K562 (cell line): Measurements from ENCODE around the gene MLST8. TPM values are rescaled to one million over a fixed set of nuclear protein-coding genes. Genes with fewer than 3 reads are reported as not detected.

Source experiments
- ATAC-seq: fragments of 200-7000 bp; cut with Tn5 transposase; 3 replicates; pipeline ENCODE4 v1.9.1; 2020; ENCODE audit warnings: moderate library complexity
- BruUV-seq: library from RNA; stranded (reverse); fragments of 400-500 nt; replicated peaks from 2 replicates; lab custom pipeline; 2021; lab: Mats Ljungman, UMichigan
- CTCF ChIA-PET: fragments of 300-600 bp; formaldehyde crosslinking; extraction: SDS; loops from one replicate; lab custom pipeline; 2021; ENCODE audit warnings: low intra/inter-chr PET ratio; lab: Yijun Ruan, JAX
- POLR2A ChIA-PET: fragments of 300-600, 350-650 bp; sonication (Branson Sonifier 250); formaldehyde crosslinking; extraction: SDS; loops from one replicate; lab custom pipeline; 2021; ENCODE audit warnings: antibody characterized with exemption, inconsistent platforms; lab: Yijun Ruan, JAX
- DNase-seq, 4 experiments: peaks; one replicate each; pipeline versions ENCODE4 v3.0.0 to v3.0.0-alpha.2; 2011 to 2018; ENCODE audit warnings: low spot score in 3 of 4, mixed read lengths in 3 of 4; ENCODE audit errors: extremely low read depth in 1 of 4
- FAIRE-seq: peaks from 2 replicates; lab custom pipeline; 2011; peaks lifted over from hg19 to GRCh38; lab: Jason Lieb, UNC
- H2AFZ ChIP-seq: 2 replicates; pipeline ENCODE4 v1.6.0; 2011; ENCODE audit warnings: low read depth, low read length, control low read depth, inconsistent platforms
- H3K27ac ChIP-seq: fragments of 200-600 bp; 3 replicates; pipeline ENCODE4 v1.8.0; 2011; ENCODE audit warnings: low read depth, mild to moderate bottlenecking, control low read depth, inconsistent platforms, low read length, moderate library complexity, mixed read lengths; ENCODE audit errors: extremely low read depth
- H3K27me3 ChIP-seq, 2 experiments: fragments of 300-600 bp in 1 of 2; 2 replicates in 1 of 2; 3 replicates in 1 of 2; pipeline versions ENCODE4 v1.6.0 to v1.8.0; 2011; ENCODE audit warnings: inconsistent platforms in 2 of 2, low read length in 2 of 2, mild to moderate bottlenecking in 1 of 2, mixed read lengths in 1 of 2, moderate library complexity in 1 of 2; ENCODE audit not compliant: control insufficient read depth in 2 of 2, insufficient read depth in 2 of 2
- H3K36me3 ChIP-seq: fragments of 300-600 bp; 3 replicates; pipeline ENCODE4 v1.8.0; 2011; ENCODE audit warnings: mild to moderate bottlenecking, low read length, inconsistent platforms; ENCODE audit not compliant: control insufficient read depth, insufficient read depth
- H3K4me1 ChIP-seq, 2 experiments: fragments of 200-600 bp in 1 of 2; replicated peaks in 1 of 2; 2 replicates in 1 of 2; 3 replicates in 1 of 2; pipeline versions ENCODE4 v1.5.1 to v1.8.0; 2011; ENCODE audit warnings: inconsistent platforms in 2 of 2, low read length in 2 of 2, mild to moderate bottlenecking in 1 of 2, mixed read lengths in 1 of 2, moderate library complexity in 1 of 2; ENCODE audit not compliant: control insufficient read depth in 2 of 2, insufficient read depth in 2 of 2
- H3K4me2 ChIP-seq: 2 replicates; pipeline ENCODE4 v1.6.1; 2011; ENCODE audit warnings: low read length, control low read depth, inconsistent platforms, mixed read lengths; ENCODE audit not compliant: insufficient read depth
- H3K4me3 ChIP-seq: fragments of 200-600 bp; sonication (generic), shearing (Covaris generic); 2 replicates; pipeline ENCODE4 v1.5.1; 2016; ENCODE audit warnings: control low read depth, inconsistent platforms
- H3K79me2 ChIP-seq: fragments of 200-600 bp; 3 replicates; pipeline ENCODE4 v1.8.0; 2011; ENCODE audit warnings: low read length, inconsistent platforms; ENCODE audit not compliant: control insufficient read depth, insufficient read depth
- H3K9ac ChIP-seq, 2 experiments: 2 replicates each; pipeline versions ENCODE4 v1.6.0 to v1.6.1; 2011; ENCODE audit warnings: low read depth in 2 of 2, low read length in 2 of 2, control low read depth in 1 of 2, inconsistent platforms in 1 of 2, mild to moderate bottlenecking in 1 of 2, mixed read lengths in 1 of 2; ENCODE audit not compliant: insufficient read depth in 1 of 2
- H3K9me1 ChIP-seq: one replicate; pipeline ENCODE4 v1.6.0; 2011; ENCODE audit warnings: inconsistent platforms, mild to moderate bottlenecking, low read length, moderate library complexity; ENCODE audit not compliant: control insufficient read depth, insufficient read depth
- H3K9me3 ChIP-seq: replicated peaks from 2 replicates; pipeline ENCODE4 v1.5.1; 2011; ENCODE audit warnings: low read depth, low read length, inconsistent platforms; ENCODE audit not compliant: control insufficient read depth, insufficient read depth
- H4K20me1 ChIP-seq: replicated peaks from 2 replicates; pipeline ENCODE4 v1.6.1; 2011; ENCODE audit warnings: low read length, inconsistent platforms, mixed read lengths; ENCODE audit not compliant: control insufficient read depth, insufficient read depth
- CBX3 ChIP-seq, 2 experiments: IDR thresholded peaks; 1 replicate in 1 of 2; 2 replicates in 1 of 2; pipeline ENCODE4 v1.6.1; 2012; ENCODE audit warnings: inconsistent platforms in 2 of 2, low read length in 2 of 2, borderline replicate concordance in 1 of 2, control low read depth in 1 of 2
- CEBPG ChIP-seq, 3 experiments: fragments of 200-800 bp in 1 of 3; sonication (Bioruptor generic) in 1 of 3; sonication (generic) in 1 of 3; formaldehyde crosslinking in 1 of 3; IDR thresholded peaks in 2 of 3; conservative IDR thresholded peaks in 1 of 3; 2 replicates each; pipeline versions ENCODE4 v1.6.1 to v1.8.0; 2016 to 2022; ENCODE audit warnings: missing compliant biosample characterization in 2 of 3, missing genetic modification characterization in 2 of 3, mild to moderate bottlenecking in 1 of 3, missing genetic modification reagents in 1 of 3
- E4F1 ChIP-seq: fragments of 250-450 bp; sonication (Bioruptor Pico); IDR thresholded peaks from 2 replicates; pipeline ENCODE4 v1.5.0; 2021; ENCODE audit warnings: mild to moderate bottlenecking, borderline replicate concordance
- EGR1 ChIP-seq: fragments of 450-650 bp; conservative IDR thresholded peaks from 2 replicates; pipeline ENCODE4 v1.6.1; 2017; ENCODE audit warnings: mild to moderate bottlenecking
- ID3 ChIP-seq, 2 experiments: fragments of 250-450 bp in 1 of 2; fragments of 450-650 bp in 1 of 2; sonication (Bioruptor Pico) in 1 of 2; IDR thresholded peaks; 2 replicates each; pipeline versions ENCODE4 v1.6.1 to v1.8.0; 2016 to 2021; ENCODE audit warnings: mild to moderate bottlenecking in 2 of 2, moderate library complexity in 2 of 2, missing compliant biosample characterization in 1 of 2, missing genetic modification characterization in 1 of 2
- KAT7 ChIP-seq: sonication (generic); formaldehyde crosslinking; IDR thresholded peaks from 2 replicates; pipeline ENCODE4 v1.8.0; 2022; ENCODE audit warnings: missing genetic modification reagents, mild to moderate bottlenecking, borderline replicate concordance
- NR4A1 ChIP-seq, 2 experiments: fragments of 250-450 bp in 1 of 2; fragments of 450-650 bp in 1 of 2; sonication (Bioruptor Pico) in 1 of 2; IDR thresholded peaks; 2 replicates each; pipeline versions ENCODE4 v1.4.0 to v1.6.1; 2016 to 2020; ENCODE audit warnings: mild to moderate bottlenecking in 2 of 2, missing compliant biosample characterization in 1 of 2, missing genetic modification characterization in 1 of 2, moderate library complexity in 1 of 2
- POLR2AphosphoS5 ChIP-seq: IDR thresholded peaks from 2 replicates; pipeline ENCODE4 v1.6.1; 2011; ENCODE audit warnings: mild to moderate bottlenecking, low read depth, low read length, moderate library complexity; ENCODE audit not compliant: control insufficient read depth, insufficient read depth
- PREB ChIP-seq: sonication (generic); formaldehyde crosslinking; IDR thresholded peaks from 2 replicates; pipeline ENCODE4 v1.8.1; 2023; ENCODE audit warnings: mild to moderate bottlenecking, missing genetic modification reagents
- PURB ChIP-seq: sonication (generic); formaldehyde crosslinking; IDR thresholded peaks from 2 replicates; pipeline ENCODE4 v1.9.0; 2021; ENCODE audit warnings: low read depth, mild to moderate bottlenecking, missing genetic modification reagents
- ZBTB8A ChIP-seq: fragments of 450-650 bp; IDR thresholded peaks from 2 replicates; pipeline ENCODE4 v1.6.1; 2018; ENCODE audit warnings: mild to moderate bottlenecking, moderate library complexity; ENCODE audit not compliant: partially characterized antibody
- ZNF354B ChIP-seq: fragments of 250-450 bp; sonication (Bioruptor Pico); IDR thresholded peaks from 2 replicates; pipeline ENCODE4 v1.4.0; 2020
- WGBS: fragments of 100-300 bp; shearing (Covaris generic); methylation state at CpG from one replicate; pipeline ENCODE4 v1.1.6; 2016; ENCODE audit warnings: low coverage, mixed read lengths; ENCODE audit not compliant: insufficient coverage; ENCODE audit errors: missing lambda C conversion rate; 5-methylcytosine and 5-hydroxymethylcytosine counted together
- in situ Hi-C: fragments of 300-500 bp; cut with MboI; formaldehyde crosslinking; loops from 4 replicates; pipeline ENCODE4 v1.15.0; 2018; ENCODE audit warnings: inconsistent platforms, mixed read lengths
- intact Hi-C: fragments of 100-400 bp; cut with micrococcal nuclease; formaldehyde crosslinking; loops from 2 replicates; pipeline ENCODE4 v1.14.2; 2022
- polyA plus RNA-seq, 8 experiments: library from polyadenylated mRNA; depleted of rRNA in 4 of 8; stranded (reverse) in 5 of 8; unstranded in 3 of 8; fragments of >200 nt; fragmentation: Nextera tagmentation in 2 of 8; fragmentation: Illumina TruSeq in 1 of 8; extraction: Ambion mirVana in 2 of 8; extraction: Trizol in 1 of 8; gene quantifications; 2 replicates each; pipeline versions ENCODE4 v1.2.1 to v1.2.3, GENCODE V29; 2011 to 2014; ENCODE audit warnings: inconsistent platforms in 1 of 8, missing spikeins in 1 of 8
- total RNA-seq, 7 experiments: library from RNA; depleted of rRNA in 6 of 7; stranded (reverse); fragments of >200 nt in 6 of 7; fragmentation: Illumina TruSeq in 2 of 7; extraction: Trizol in 2 of 7; gene quantifications; 2 replicates each; pipeline versions ENCODE4 v1.2.1 to v1.2.3, GENCODE V29; 2011 to 2021; ENCODE audit warnings: low replicate concordance in 1 of 7
- TF ChIP-seq, protein P1 (sequence below): sonication (generic); formaldehyde crosslinking; IDR thresholded peaks from 2 replicates; pipeline ENCODE4 v1.8.0; 2022; ENCODE audit warnings: mild to moderate bottlenecking, missing genetic modification reagents

The MLST8 gene
- total and polyA plus RNA-seq, 9 of the 15 experiments (the other 6 are each of a cell fraction or from before 2014, with no cell fraction given), result 1.5 to 116 (median 43.3) TPM

DNA sequence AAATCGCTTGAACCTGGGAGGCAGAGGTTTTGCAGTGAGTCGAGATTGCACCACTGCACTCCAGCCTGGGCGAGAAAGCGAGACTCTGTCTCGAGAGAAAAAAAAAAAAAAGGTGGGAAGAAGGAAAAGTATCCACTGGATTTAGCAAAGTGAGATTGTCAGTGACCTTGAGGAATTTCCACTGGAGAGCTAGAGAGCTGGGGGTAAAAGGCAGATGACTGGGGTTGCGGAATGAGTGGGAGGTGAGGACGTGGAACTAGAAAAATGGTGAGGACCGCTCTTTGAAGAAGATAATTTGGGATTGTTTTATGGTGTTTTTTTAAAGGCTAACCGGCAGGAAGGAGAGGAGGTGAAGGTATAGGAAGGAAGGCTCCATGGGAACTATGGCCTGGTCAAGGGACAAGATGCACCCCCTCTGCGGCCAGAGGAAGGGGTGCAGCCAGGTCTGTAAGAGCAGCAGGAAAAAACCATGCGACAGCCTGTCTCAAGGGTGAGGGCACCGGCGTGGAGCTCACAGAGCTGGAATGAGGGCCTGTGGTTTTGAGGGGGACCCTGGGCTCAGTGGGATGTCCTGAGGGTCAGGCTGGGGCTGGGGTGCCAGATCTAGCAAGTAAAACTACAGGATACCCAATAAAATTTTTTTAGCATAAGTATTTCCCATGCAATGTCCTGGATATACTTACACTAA lies 694 bp upstream of the MLST8 start:
- peak overlapping the region; percentile 92 to 96 for H3K9ac ChIP-seq
- H3K9me1 ChIP-seq, result no peaks in the 10 kb centered on the region
- FAIRE-seq (peak; percentile 56), ATAC-seq (peak; percentile 8), DNase-seq (peak; percentile 42 to 53 (median 42))
- ChIA-PET POLR2A (interaction anchor here (0.5 to 1.4 kb wide), 5 partner anchors 10 to 71 kb away, joined by 3 to 15 read pairs (median 3); partner anchors contain the start of gene TRAF7), CTCF (no interaction called here)
- H4K20me1 ChIP-seq, result no peaks in the 10 kb centered on the region; the same call in 1 of the 2 replicates
- TSS peak; percentile 81 for BruUV-seq
- H3K79me2 ChIP-seq, result peaks cover 34% of the 10 kb centered on the region
- peaks cover 9 to 57% of the 10 kb centered on the region in 2 experiments; a peak in 4 of 5 replicates for H3K4me1 ChIP-seq
- peaks cover 30% of the 10 kb centered on the region; the same call in 1 of the 3 replicates for H3K36me3 ChIP-seq
- WGBS, result 51% methylated on average over 9 of the region's 13 CpGs
- peak overlapping the region; percentile 100 for H2AFZ ChIP-seq
- peak overlapping the region; percentile 84 for H3K4me3 ChIP-seq
- H3K27ac ChIP-seq, result peak overlapping the region; percentile 93
- intact Hi-C loops, result no loop called here
- H3K27me3 ChIP-seq, result no peaks in the 10 kb centered on the region
- peak overlapping the region; percentile 92 for H3K4me2 ChIP-seq
- in situ Hi-C loops, result no loop called here
- no peaks in the 10 kb centered on the region for H3K9me3 ChIP-seq
- no peak for TF ChIP-seq CEBPG (CRISPR knock-in tag; IDR thresholded peaks at IDR 0.05)
- no peak for TF ChIP-seq CEBPG (tag; conservative IDR thresholded peaks at IDR 0.05 in 1 of 2, IDR thresholded peaks at IDR 0.05 in 1 of 2)
- TF ChIP-seq PURB (CRISPR knock-in tag), result no peak
- 0 out of 2 replicates have a peak, but pooled peaks have one; percentile 20 for TF ChIP-seq NR4A1 (CRISPR knock-in tag; IDR thresholded peaks at IDR 0.05)
- TF ChIP-seq NR4A1 (tag; IDR thresholded peaks at IDR 0.05), result no peak
- TF ChIP-seq ID3 (CRISPR knock-in tag; IDR thresholded peaks at IDR 0.05), result no peak
- no peak for TF ChIP-seq ID3 (tag; IDR thresholded peaks at IDR 0.05)
- no peak for TF ChIP-seq E4F1
- TF ChIP-seq EGR1, result 0 out of 2 replicates have a peak, but pooled peaks have one; percentile 25
- TF ChIP-seq POLR2AphosphoS5, result no peak
- no peak for TF ChIP-seq CBX3 (IDR thresholded peaks at IDR 0.05; ENCODE audit: borderline replicate concordance in 1 of 2, low read length in 2 of 2)
- no peak for TF ChIP-seq ZNF354B (CRISPR knock-in tag)
- no peak for TF ChIP-seq ZBTB8A
- 0 out of 2 replicates have a peak, but pooled peaks have one; percentile 79 for TF ChIP-seq PREB
- no peak for TF ChIP-seq KAT7
- TF ChIP-seq, protein P1, sequence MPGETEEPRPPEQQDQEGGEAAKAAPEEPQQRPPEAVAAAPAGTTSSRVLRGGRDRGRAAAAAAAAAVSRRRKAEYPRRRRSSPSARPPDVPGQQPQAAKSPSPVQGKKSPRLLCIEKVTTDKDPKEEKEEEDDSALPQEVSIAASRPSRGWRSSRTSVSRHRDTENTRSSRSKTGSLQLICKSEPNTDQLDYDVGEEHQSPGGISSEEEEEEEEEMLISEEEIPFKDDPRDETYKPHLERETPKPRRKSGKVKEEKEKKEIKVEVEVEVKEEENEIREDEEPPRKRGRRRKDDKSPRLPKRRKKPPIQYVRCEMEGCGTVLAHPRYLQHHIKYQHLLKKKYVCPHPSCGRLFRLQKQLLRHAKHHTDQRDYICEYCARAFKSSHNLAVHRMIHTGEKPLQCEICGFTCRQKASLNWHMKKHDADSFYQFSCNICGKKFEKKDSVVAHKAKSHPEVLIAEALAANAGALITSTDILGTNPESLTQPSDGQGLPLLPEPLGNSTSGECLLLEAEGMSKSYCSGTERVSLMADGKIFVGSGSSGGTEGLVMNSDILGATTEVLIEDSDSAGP (CRISPR knock-in tag), result no peak
